Breast epithelium (tissue), 4 donors: ENCODE data around the gene FLVCR2. TPM values are rescaled to one million over a fixed set of nuclear protein-coding genes. Genes with fewer than 3 reads are reported as not detected.

Experiments
- DNase-seq, 2 donors: peaks; one replicate each; pipeline ENCODE4 v3.0.0-alpha.2; 2019; ENCODE audit warnings: low spot score in 2 of 2
- H3K27ac ChIP-seq, 2 donors: fragments of 200-600 bp; sonication (generic) in 1 of 2; one replicate each; pipeline ENCODE4 v1.5.1; 2016 to 2019; ENCODE audit warnings: mild to moderate bottlenecking in 1 of 2
- H3K27me3 ChIP-seq, 2 donors: fragments of 200-600 bp; sonication (generic) in 1 of 2; one replicate each; pipeline versions ENCODE4 v1.5.1 to v1.6.0; 2017 to 2019; ENCODE audit warnings: control low read depth in 1 of 2, mild to moderate bottlenecking in 1 of 2
- H3K36me3 ChIP-seq: fragments of 200-600 bp; one replicate; pipeline ENCODE4 v1.5.1; 2019
- H3K4me1 ChIP-seq, 2 donors: fragments of 200-600 bp; sonication (generic); one replicate each; pipeline ENCODE4 v1.5.1; 2016 to 2019; ENCODE audit warnings: control low read depth in 1 of 2
- H3K4me3 ChIP-seq, 3 donors: fragments of 200-600 bp; sonication (generic); 1 replicate in 2 of 3; 2 replicates in 1 of 3; pipeline ENCODE4 v1.5.1; 2016 to 2019; ENCODE audit warnings: mild to moderate bottlenecking in 3 of 3, moderate library complexity in 2 of 3
- H3K9me3 ChIP-seq, 2 donors: fragments of 200-600 bp; sonication (generic) in 1 of 2; one replicate each; pipeline ENCODE4 v1.5.1; 2016 to 2019; ENCODE audit warnings: control low read depth in 1 of 2
- POLR2A ChIP-seq: fragments of 450-650 bp; IDR thresholded peaks from one replicate; pipeline ENCODE4 v1.6.1; 2016; ENCODE audit warnings: antibody characterized with exemption, mild to moderate bottlenecking, moderate library complexity
- POLR2AphosphoS5 ChIP-seq, 3 donors: sonication (generic); formaldehyde crosslinking; IDR thresholded peaks; one replicate each; pipeline ENCODE4 v1.6.1; 2017; ENCODE audit warnings: antibody characterized with exemption in 3 of 3
- intact Hi-C: fragments of 100-400 bp; cut with DNase I; formaldehyde crosslinking; loops from one replicate; pipeline ENCODE4 v1.15.1; 2023; ENCODE audit warnings: low total_unique reads
- total RNA-seq, 3 donors: library from RNA; depleted of rRNA; stranded (reverse); fragments of >200 nt; gene quantifications; one replicate each; pipeline ENCODE4 v1.1.0, GENCODE V29; 2016
- TF ChIP-seq, protein P1 (sequence below), 3 donors: fragments of 450-650 bp; IDR thresholded peaks; one replicate each; pipeline ENCODE4 v1.5.1; 2016 to 2017; ENCODE audit warnings: antibody characterized with exemption in 3 of 3, mild to moderate bottlenecking in 3 of 3, moderate library complexity in 3 of 3

FLVCR2 gene
- total RNA-seq, 3 donors from 2014 or later, result 4.6 to 15.4 (median 9.1) TPM

DNA sequence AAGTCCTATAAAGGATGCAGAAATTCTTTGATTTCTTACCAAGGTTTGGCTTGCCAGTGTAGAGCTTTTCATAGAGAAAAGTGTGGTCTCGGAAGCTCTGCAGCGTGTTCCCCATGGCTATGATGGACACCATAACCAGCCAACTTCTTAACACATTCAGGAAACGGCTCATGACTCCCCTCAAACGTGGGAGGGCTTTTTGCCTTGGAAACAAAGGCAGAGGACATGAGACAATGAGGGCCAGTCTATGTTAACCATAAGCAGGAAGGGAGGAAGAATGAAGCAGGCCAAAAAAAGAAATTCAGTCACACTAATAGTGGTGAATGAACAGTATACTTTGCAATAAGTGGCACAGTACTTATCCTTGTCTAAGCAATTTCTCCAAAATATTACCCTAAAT, 78.9 kb downstream of the FLVCR2 start:
- intact Hi-C loops, result no loop called here

DNA sequence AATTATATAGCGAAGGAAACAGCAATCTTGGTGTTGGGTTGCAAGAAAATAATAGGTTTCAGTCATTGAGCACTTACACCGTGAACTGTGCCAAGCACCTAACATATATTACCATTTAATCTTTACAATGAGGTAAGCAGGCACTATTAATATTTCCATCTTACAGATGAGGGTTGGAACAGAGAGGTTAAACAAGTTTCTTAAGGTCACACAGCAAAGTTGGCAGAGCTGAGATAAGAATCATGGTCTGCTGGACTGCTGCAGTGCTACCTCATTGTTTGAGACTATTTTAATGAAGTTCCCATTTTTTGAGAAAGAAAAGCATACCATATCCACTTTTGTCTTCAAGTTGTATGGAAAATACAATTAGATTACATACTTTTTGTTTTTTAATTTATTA, 80.5 kb downstream of the FLVCR2 start:
- H3K27me3 ChIP-seq, result no peaks in the 10 kb centered on the region
- no peaks in the 10 kb centered on the region for H3K9me3 ChIP-seq
- no peak for DNase-seq
- H3K4me1 ChIP-seq, result no peaks in the 10 kb centered on the region
- no peak overlapping the region for H3K4me3 ChIP-seq
- H3K27ac ChIP-seq, result no peak overlapping the region
- intact Hi-C loops, result no loop called here
- TF ChIP-seq POLR2AphosphoS5 (IDR thresholded peaks at IDR 0.05) (no peak), POLR2A (no peak)
- TF ChIP-seq, protein P1, sequence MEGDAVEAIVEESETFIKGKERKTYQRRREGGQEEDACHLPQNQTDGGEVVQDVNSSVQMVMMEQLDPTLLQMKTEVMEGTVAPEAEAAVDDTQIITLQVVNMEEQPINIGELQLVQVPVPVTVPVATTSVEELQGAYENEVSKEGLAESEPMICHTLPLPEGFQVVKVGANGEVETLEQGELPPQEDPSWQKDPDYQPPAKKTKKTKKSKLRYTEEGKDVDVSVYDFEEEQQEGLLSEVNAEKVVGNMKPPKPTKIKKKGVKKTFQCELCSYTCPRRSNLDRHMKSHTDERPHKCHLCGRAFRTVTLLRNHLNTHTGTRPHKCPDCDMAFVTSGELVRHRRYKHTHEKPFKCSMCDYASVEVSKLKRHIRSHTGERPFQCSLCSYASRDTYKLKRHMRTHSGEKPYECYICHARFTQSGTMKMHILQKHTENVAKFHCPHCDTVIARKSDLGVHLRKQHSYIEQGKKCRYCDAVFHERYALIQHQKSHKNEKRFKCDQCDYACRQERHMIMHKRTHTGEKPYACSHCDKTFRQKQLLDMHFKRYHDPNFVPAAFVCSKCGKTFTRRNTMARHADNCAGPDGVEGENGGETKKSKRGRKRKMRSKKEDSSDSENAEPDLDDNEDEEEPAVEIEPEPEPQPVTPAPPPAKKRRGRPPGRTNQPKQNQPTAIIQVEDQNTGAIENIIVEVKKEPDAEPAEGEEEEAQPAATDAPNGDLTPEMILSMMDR (IDR thresholded peaks at IDR 0.05), result no peak
- H3K36me3 ChIP-seq, result peaks cover 5% of the 10 kb centered on the region

More for the DNA sequence above, 78.9 kb downstream of the FLVCR2 start:
- Histone ChIP-seq H3K4me3 (no peak overlapping the region), H3K9me3 (no peaks in the 10 kb centered on the region), H3K4me1 (no peaks in the 10 kb centered on the region), H3K27me3 (no peaks in the 10 kb centered on the region), H3K36me3 (peaks cover 5% of the 10 kb centered on the region), H3K27ac (no peak overlapping the region)
- TF ChIP-seq POLR2AphosphoS5 (IDR thresholded peaks at IDR 0.05) (no peak), POLR2A (no peak)
- TF ChIP-seq, protein P1 (IDR thresholded peaks at IDR 0.05), result no peak
- no peak for DNase-seq

DNA sequence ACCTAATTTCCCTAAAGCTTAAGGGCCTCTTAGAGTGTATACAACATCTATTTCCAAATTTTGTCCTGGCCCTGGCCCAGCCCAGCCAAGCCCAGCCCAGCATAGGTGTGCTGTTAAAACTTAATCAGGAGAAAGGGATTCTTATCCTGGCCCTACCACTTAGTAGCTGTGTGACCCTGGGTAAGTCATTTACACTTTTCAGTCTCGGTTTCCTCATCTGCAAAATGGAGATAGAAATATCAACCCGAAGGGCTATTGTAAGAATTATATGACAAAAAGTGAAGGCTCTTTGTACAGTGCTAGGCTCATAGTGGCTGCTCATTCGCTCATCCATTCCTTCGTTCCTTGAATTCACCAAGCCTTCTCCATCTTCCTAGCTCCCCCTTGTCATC, 81.8 kb downstream of the FLVCR2 start:
- intact Hi-C loops, result no loop called here
- Histone ChIP-seq H3K9me3 (no peaks in the 10 kb centered on the region), H3K27me3 (no peaks in the 10 kb centered on the region), H3K4me1 (no peaks in the 10 kb centered on the region), H3K27ac (peak overlapping the region; percentile 85 to 96), H3K36me3 (no peaks in the 10 kb centered on the region), H3K4me3 (peak overlapping the region; percentile 89 to 97 (median 97))
- TF ChIP-seq POLR2AphosphoS5 (IDR thresholded peaks at IDR 0.05), result no peak
- TF ChIP-seq, protein P1 (IDR thresholded peaks at IDR 0.05), result no peak
- TF ChIP-seq POLR2A, result no peak
- no peak for DNase-seq

DNA sequence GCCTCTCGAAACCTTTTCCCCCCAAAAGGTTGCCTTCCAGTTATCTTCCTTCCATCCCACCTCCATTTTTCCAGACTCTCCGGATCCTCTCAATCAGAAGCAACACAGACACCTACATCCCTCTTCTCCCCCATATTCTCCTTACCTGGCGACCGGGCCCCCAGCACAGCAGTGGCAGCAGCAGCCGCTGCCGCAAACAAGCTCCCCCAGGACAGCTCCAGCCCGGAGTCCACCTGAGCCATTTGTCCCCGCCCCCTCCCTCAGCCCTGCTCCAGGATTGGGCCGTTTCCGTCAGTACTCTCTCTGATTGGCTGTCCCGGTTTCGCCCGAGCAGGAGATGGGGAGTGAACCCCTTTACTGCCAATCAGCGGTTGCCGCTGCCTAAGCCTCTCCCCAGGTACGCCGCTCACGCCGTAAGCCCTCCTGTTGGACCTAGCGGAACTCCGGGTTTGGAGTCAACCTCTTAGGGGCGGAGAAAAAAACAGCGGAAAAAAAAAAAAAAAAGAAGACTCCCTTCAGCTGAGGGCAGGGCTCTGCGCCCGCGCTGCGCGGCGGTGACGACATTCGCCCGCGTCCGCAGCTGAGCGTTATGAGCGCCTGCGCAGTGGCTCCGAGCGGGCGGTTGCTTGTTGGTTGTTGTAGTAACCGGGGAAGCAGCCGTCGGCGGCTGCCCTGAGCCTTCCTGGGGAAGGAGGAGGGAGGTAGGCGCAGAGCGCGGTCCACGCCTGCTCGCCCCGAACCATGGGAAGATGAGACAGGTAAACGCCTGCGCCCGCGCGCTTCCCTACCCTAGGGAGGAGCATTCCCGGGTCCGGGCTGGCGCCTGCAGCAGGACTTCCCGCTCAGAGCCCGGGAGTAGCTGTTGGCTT, 82.4 kb downstream of the FLVCR2 start, which contains the start of the genes ERG28 and TTLL5:
ERG28 (minus strand) TSS at position 247 of the 869 bp plus-strand sequence. CDS start 3,374 bp downstream, outside the sequence.
TTLL5 (plus strand) TSS at position 617 of the 869 bp plus-strand sequence. CDS start 1,904 bp downstream, outside the sequence.
- intact Hi-C loops, result no loop called here
- Histone ChIP-seq H3K27me3 (no peaks in the 10 kb centered on the region), H3K9me3 (no peaks in the 10 kb centered on the region), H3K27ac (peak within 1 kb of the TSS; percentile 96), H3K4me1 (no peaks in the 10 kb centered on the region), H3K36me3 (no peaks in the 10 kb centered on the region), H3K4me3 (peak within 1 kb of the TSS; percentile 89 to 97 (median 97))
- DNase-seq, result peak; percentile 97 to 99
- TF ChIP-seq POLR2A, result peak; percentile 68
- peak; percentile 19 to 68 (median 52) for TF ChIP-seq POLR2AphosphoS5 (IDR thresholded peaks at IDR 0.05)
- TF ChIP-seq, protein P1 (IDR thresholded peaks at IDR 0.05), result no peak

DNA sequence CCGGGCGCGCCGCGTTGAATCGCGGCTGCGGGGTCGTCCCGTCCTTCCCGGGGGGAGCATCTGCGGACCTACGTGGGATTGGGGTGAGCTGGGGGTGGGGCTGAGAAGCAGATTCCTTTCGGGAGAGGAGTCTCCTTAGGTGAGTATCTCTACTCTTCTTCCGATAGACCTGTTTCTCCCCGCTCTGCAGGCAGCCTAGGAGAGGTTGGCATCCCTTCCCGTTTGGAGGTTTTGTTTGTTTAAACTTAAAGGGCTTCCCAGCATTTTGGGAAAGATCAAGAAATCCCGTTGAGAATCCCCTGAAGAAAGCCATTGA, 83.0 kb downstream of the FLVCR2 start:
- no peaks in the 10 kb centered on the region for H3K4me1 ChIP-seq
- no peak for DNase-seq
- TF ChIP-seq POLR2AphosphoS5 (IDR thresholded peaks at IDR 0.05), result peak in 1 of 3 donors; percentile 4
- no peak for TF ChIP-seq POLR2A
- intact Hi-C loops, result no loop called here
- no peaks in the 10 kb centered on the region for H3K9me3 ChIP-seq
- peak overlapping the region; percentile 96 for H3K27ac ChIP-seq
- no peaks in the 10 kb centered on the region for H3K36me3 ChIP-seq
- no peaks in the 10 kb centered on the region for H3K27me3 ChIP-seq
- H3K4me3 ChIP-seq, result peak overlapping the region; percentile 89 to 97 (median 97)
